Suprapubic skin (tissue), 4 donors: ENCODE measurements around the gene FDXR. TPM values are rescaled to one million over a fixed set of nuclear protein-coding genes. Genes with fewer than 3 reads are reported as not detected.
A peak's percentile ranks its signal among the peaks of the same experiment; 100 is the strongest.

Experiments used
- DNase-seq, 2 donors: peaks; one replicate each; pipeline ENCODE4 v3.0.0-alpha.2; 2019; ENCODE audit warnings: low spot score in 2 of 2
- H3K27ac ChIP-seq: fragments of 200-600 bp; sonication (generic); one replicate; pipeline ENCODE4 v1.5.1; 2019
- H3K27me3 ChIP-seq: fragments of 200-600 bp; sonication (generic); one replicate; pipeline ENCODE4 v1.5.1; 2019
- H3K36me3 ChIP-seq: fragments of 200-600 bp; sonication (generic); one replicate; pipeline ENCODE4 v1.5.1; 2019
- H3K4me1 ChIP-seq: fragments of 200-600 bp; sonication (generic); one replicate; pipeline ENCODE4 v1.5.1; 2019
- H3K4me3 ChIP-seq: fragments of 200-600 bp; sonication (generic); one replicate; pipeline ENCODE4 v1.5.1; 2019; ENCODE audit warnings: mild to moderate bottlenecking
- H3K9me3 ChIP-seq: fragments of 200-600 bp; sonication (generic); one replicate; pipeline ENCODE4 v1.5.1; 2019
- CTCF ChIP-seq, 2 donors: fragments of 200-600 bp in 1 of 2; fragments of 450-650 bp in 1 of 2; sonication (generic) in 1 of 2; IDR thresholded peaks; one replicate each; pipeline ENCODE4 v1.5.1; 2016 to 2019; ENCODE audit warnings: antibody characterized with exemption in 2 of 2, mild to moderate bottlenecking in 1 of 2, moderate library complexity in 1 of 2
- EP300 ChIP-seq: sonication (generic); formaldehyde crosslinking; IDR thresholded peaks from one replicate; pipeline ENCODE4 v1.6.1; 2017; ENCODE audit warnings: antibody characterized with exemption
- POLR2A ChIP-seq, 2 donors: fragments of 450-650 bp; IDR thresholded peaks; one replicate each; pipeline ENCODE4 v1.6.1; 2017; ENCODE audit warnings: antibody characterized with exemption in 2 of 2, mild to moderate bottlenecking in 2 of 2, moderate library complexity in 2 of 2
- POLR2AphosphoS5 ChIP-seq, 3 donors: sonication (generic); formaldehyde crosslinking; IDR thresholded peaks; one replicate each; pipeline ENCODE4 v1.6.1; 2017; ENCODE audit warnings: antibody characterized with exemption in 3 of 3
- WGBS: methylation state at CpG from one replicate; pipeline ENCODE4 v1.1.5; 2018; 5-methylcytosine and 5-hydroxymethylcytosine counted together
- total RNA-seq, 4 donors: library from RNA; depleted of rRNA; stranded (reverse); fragments of >200 nt; gene quantifications; one replicate each; pipeline ENCODE4 v1.1.0, GENCODE V29; 2016

Gene FDXR
- total RNA-seq, 4 donors from 2014 or later: 19.1 to 34.1 (median 24.7) TPM

GRCh38 chr17:74892974-74893911 lies 20.4 kb upstream of the FDXR start, which contains the start of gene FADS6:
Gene FADS6, minus strand, starts transcription at chr17:74893633. Its CDS starts 38 bp downstream, at chr17:74893595.
- peak within 1 kb of the TSS; percentile 54 for H3K4me3 ChIP-seq
- no peaks in the 10 kb centered on the region for H3K9me3 ChIP-seq
- peaks cover 15% of the 10 kb centered on the region for H3K4me1 ChIP-seq
- H3K36me3 ChIP-seq: no peaks in the 10 kb centered on the region
- DNase-seq: no peak
- no peak for TF ChIP-seq CTCF (IDR thresholded peaks at IDR 0.05)
- TF ChIP-seq POLR2A (IDR thresholded peaks at IDR 0.05): no peak
- no peak for TF ChIP-seq POLR2AphosphoS5 (IDR thresholded peaks at IDR 0.05)
- no peak for TF ChIP-seq EP300
- no peak within 1 kb of the TSS for H3K27ac ChIP-seq
- 12% methylated on average over 19 of the region's 86 CpGs for WGBS
- H3K27me3 ChIP-seq: peaks cover 46% of the 10 kb centered on the region

DNA sequence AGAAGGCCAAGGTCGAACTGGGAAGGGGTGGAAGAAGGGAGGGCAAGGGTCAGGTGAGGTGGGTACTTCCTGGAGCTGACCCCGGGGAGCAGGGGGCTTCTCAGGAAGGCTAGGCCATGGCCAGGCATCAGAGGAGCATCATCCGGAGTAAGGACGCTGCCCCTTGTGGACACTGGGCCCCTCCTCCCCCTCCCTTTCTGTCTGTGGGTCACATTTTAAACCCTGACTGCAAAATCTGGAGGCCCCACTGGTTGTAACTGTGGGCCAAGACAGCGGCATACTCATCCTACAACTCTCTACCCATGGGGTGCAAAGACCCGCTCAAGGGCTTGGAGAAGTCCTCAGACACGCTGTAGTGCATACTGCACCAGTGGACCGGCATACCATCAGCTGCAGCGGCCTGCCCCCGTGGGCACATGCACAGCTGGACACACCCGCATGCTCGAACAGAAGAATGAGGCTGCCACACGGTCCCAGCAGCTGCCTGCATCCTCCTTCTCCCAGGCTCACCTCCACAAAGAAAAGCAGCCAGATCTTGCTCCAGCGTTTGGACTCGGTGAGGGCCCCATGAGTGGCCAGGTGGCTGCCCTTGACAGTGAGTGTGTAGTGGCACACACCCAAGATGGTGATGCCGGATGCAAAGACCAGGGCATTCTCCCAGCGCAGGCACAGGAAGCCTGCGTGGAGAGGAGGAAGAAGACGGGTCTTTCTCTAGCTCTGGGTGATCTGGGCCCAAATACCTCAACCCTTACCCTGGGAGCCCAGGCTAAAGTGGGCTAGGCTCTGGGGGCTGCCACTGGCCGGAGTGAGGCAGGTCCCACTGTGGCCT lies 19.4 kb upstream of the FDXR start:
- WGBS: 74% methylated on average over 14 of the region's 20 CpGs
- TF ChIP-seq POLR2AphosphoS5 (IDR thresholded peaks at IDR 0.05) (no peak), CTCF (IDR thresholded peaks at IDR 0.05) (no peak), POLR2A (IDR thresholded peaks at IDR 0.05) (no peak), EP300 (no peak)
- DNase-seq: no peak
- Histone ChIP-seq H3K27ac (no peak overlapping the region), H3K27me3 (peaks cover 46% of the 10 kb centered on the region), H3K4me3 (no peak overlapping the region), H3K4me1 (peaks cover 15% of the 10 kb centered on the region), H3K9me3 (no peaks in the 10 kb centered on the region), H3K36me3 (no peaks in the 10 kb centered on the region)

- Histone ChIP-seq H3K4me1 (peaks cover 15% of the 10 kb centered on the region), H3K27me3 (peaks cover 44% of the 10 kb centered on the region), H3K4me3 (no peak overlapping the region), H3K27ac (no peak overlapping the region), H3K9me3 (no peaks in the 10 kb centered on the region), H3K36me3 (no peaks in the 10 kb centered on the region)
- TF ChIP-seq POLR2AphosphoS5 (IDR thresholded peaks at IDR 0.05) (no peak), POLR2A (IDR thresholded peaks at IDR 0.05) (no peak), EP300 (no peak), CTCF (IDR thresholded peaks at IDR 0.05) (no peak)
- DNase-seq: no peak
- WGBS: 98% methylated on average over 7 of the region's 7 CpGs
These were observed 17.8 kb upstream of the FDXR start for GRCh38 chr17:74890554-74890953.

DNA sequence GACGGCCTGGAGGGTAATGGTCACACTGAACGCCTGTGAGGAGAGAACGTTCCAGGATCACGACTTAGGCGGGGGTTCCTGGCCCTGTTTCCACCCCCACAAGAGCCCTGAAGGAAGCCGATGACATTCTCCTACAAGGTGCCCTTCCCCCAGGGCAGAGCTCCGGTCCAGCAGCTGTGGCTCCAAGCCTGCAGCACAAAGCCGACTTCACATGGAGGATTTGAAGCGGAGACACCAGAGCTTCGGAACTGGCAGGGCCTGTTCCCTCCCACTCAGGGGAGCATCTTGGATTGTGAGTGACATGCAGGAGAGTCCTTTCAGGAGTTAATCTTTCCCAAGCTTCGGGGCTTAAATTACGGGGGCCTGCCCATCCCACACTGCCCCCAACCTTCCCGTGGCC lies 15.7 kb upstream of the FDXR start:
- TF ChIP-seq POLR2A (IDR thresholded peaks at IDR 0.05) (no peak), EP300 (no peak), CTCF (IDR thresholded peaks at IDR 0.05) (no peak), POLR2AphosphoS5 (IDR thresholded peaks at IDR 0.05) (no peak)
- Histone ChIP-seq H3K4me1 (peaks cover 10% of the 10 kb centered on the region), H3K9me3 (no peaks in the 10 kb centered on the region), H3K27me3 (peaks cover 31% of the 10 kb centered on the region), H3K36me3 (no peaks in the 10 kb centered on the region), H3K4me3 (no peak overlapping the region), H3K27ac (no peak overlapping the region)
- DNase-seq: no peak
- WGBS: 45% methylated on average over 10 of the region's 13 CpGs
